Caco-2 (cell line): ENCODE data around the gene EQTN. TPM values are rescaled to one million over a fixed set of nuclear protein-coding genes. Genes with fewer than 3 reads are reported as not detected.
"Not testable (repeated sequence)": the region's sequence is repeated elsewhere in the genome, so short reads cannot be mapped to it uniquely, and the experiment has no call there.

Experiments used
- BruUV-seq: library from RNA; stranded (reverse); fragments of 400-500 nt; replicated peaks from 2 replicates; lab custom pipeline; 2021; lab: Mats Ljungman, UMichigan
- CTCF ChIA-PET: fragments of 300-600 bp; sonication (Branson Sonifier 250); formaldehyde crosslinking; loops from one replicate; lab custom pipeline; 2022; ENCODE audit warnings: antibody characterized with exemption; lab: Charles Lee
- POLR2A ChIA-PET: fragments of 300-600 bp; sonication (Branson Sonifier 250); formaldehyde crosslinking; loops from one replicate; lab custom pipeline; 2022; ENCODE audit warnings: antibody characterized with exemption; lab: Charles Lee
- DNase-seq, 2 experiments: peaks; one replicate each; pipeline versions ENCODE4 v3.0.0 to v3.0.0-alpha.2; 2020 to 2022
- H3K27me3 ChIP-seq: replicated peaks from 2 replicates; pipeline ENCODE4 v1.6.0; 2011; ENCODE audit warnings: low read length; ENCODE audit not compliant: control insufficient read depth, insufficient read depth
- H3K36me3 ChIP-seq: 2 replicates; pipeline ENCODE4 v1.5.1; 2011; ENCODE audit warnings: low read length; ENCODE audit not compliant: control insufficient read depth, insufficient read depth
- H3K4me1 ChIP-seq: fragments of 250-450 bp; sonication (Bioruptor Pico); 2 replicates; pipeline ENCODE4 v1.5.1; 2020; ENCODE audit warnings: mild to moderate bottlenecking
- H3K4me3 ChIP-seq: 2 replicates; pipeline ENCODE4 v1.5.1; 2011; ENCODE audit warnings: low read depth, mild to moderate bottlenecking, control low read depth, low read length
- H3K9me3 ChIP-seq: fragments of 250-450 bp; sonication (Bioruptor Pico); 2 replicates; pipeline ENCODE4 v1.5.1; 2020; ENCODE audit warnings: mild to moderate bottlenecking, moderate library complexity
- H3K27ac Mint-ChIP-seq: one replicate; pipeline ENCODE4 v1.8.0; 2022; ENCODE audit warnings: mixed read lengths; ENCODE audit not compliant: unreplicated experiment
- H3K27me3 Mint-ChIP-seq: one replicate; pipeline ENCODE4 v1.8.0; 2022; ENCODE audit warnings: mixed read lengths; ENCODE audit not compliant: insufficient read depth, unreplicated experiment
- H3K36me3 Mint-ChIP-seq: one replicate; pipeline ENCODE4 v1.8.0; 2022; ENCODE audit warnings: mild to moderate bottlenecking, mixed read lengths; ENCODE audit not compliant: insufficient read depth, unreplicated experiment
- H3K4me1 Mint-ChIP-seq: one replicate; pipeline ENCODE4 v1.8.0; 2022; ENCODE audit warnings: low read depth, mixed read lengths; ENCODE audit not compliant: unreplicated experiment
- H3K4me3 Mint-ChIP-seq: one replicate; pipeline ENCODE4 v1.8.0; 2022; ENCODE audit warnings: mild to moderate bottlenecking, moderate library complexity, mixed read lengths; ENCODE audit not compliant: unreplicated experiment
- H3K9me3 Mint-ChIP-seq: one replicate; pipeline ENCODE4 v1.8.0; 2022; ENCODE audit warnings: mixed read lengths; ENCODE audit not compliant: unreplicated experiment
- CTCF ChIP-seq, 2 experiments: fragments of 200-600 bp in 1 of 2; IDR thresholded peaks; 1 replicate in 1 of 2; 2 replicates in 1 of 2; pipeline versions ENCODE4 v1.5.1 to v1.8.0; 2011 to 2022; ENCODE audit warnings: antibody characterized with exemption in 1 of 2, control low read depth in 1 of 2, inconsistent platforms in 1 of 2, low read depth in 1 of 2, low read length in 1 of 2, mild to moderate bottlenecking in 1 of 2, moderate library complexity in 1 of 2; ENCODE audit not compliant: insufficient read depth in 1 of 2, severe bottlenecking in 1 of 2, unreplicated experiment in 1 of 2
- intact Hi-C: fragments of 100-400 bp; cut with micrococcal nuclease; formaldehyde crosslinking; loops from one replicate; pipeline ENCODE4 v1.10.0; 2022; ENCODE audit not compliant: unreplicated experiment
- total RNA-seq: library from RNA; stranded (reverse); gene quantifications from 2 replicates; pipeline ENCODE4 v1.2.3, GENCODE V29; 2022

Gene EQTN
- total RNA-seq, 1 experiment from 2014 or later, result not detected

- peaks cover 3% of the 10 kb centered on the region for H3K27me3 Mint-ChIP-seq
- TF ChIP-seq CTCF (IDR thresholded peaks at IDR 0.05; ENCODE audit: insufficient read depth in 1 of 2, low read depth in 1 of 2, low read length in 1 of 2, severe bottlenecking in 1 of 2, unreplicated experiment in 1 of 2), result peak in 1 of 2 experiments; percentile 42
- POLR2A ChIA-PET, result no interaction called here
- Histone ChIP-seq H3K36me3 (no peaks in the 10 kb centered on the region), H3K9me3 (no peaks in the 10 kb centered on the region), H3K4me3 (no peak overlapping the region), H3K4me1 (no peaks in the 10 kb centered on the region), H3K27me3 (no peaks in the 10 kb centered on the region)
- H3K9me3 Mint-ChIP-seq, result no peaks in the 10 kb centered on the region
- H3K36me3 Mint-ChIP-seq, result no peaks in the 10 kb centered on the region
- DNase-seq, result peak in 1 of 2 experiments; percentile 1
- no peaks in the 10 kb centered on the region for H3K4me1 Mint-ChIP-seq
- intact Hi-C loops, result loop anchor here (1.0 kb wide), 1 partner anchor 29 kb away; no protein-coding TSS in a partner anchor
- CTCF ChIA-PET, result no interaction called here
- no peak overlapping the region for H3K4me3 Mint-ChIP-seq
- BruUV-seq, result no TSS peak
- H3K27ac Mint-ChIP-seq, result no peak overlapping the region
These were observed 49.2 kb downstream of the EQTN start for GRCh38 chr9:27247756-27248155.

GRCh38 chr9:27239648-27240047 lies 57.3 kb downstream of the EQTN start:
- H3K27ac Mint-ChIP-seq, H3K27me3 Mint-ChIP-seq, H3K9me3 ChIP-seq, H3K4me1 Mint-ChIP-seq, DNase-seq, H3K4me1 ChIP-seq, H3K4me3 Mint-ChIP-seq, BruUV-seq, CTCF ChIA-PET, H3K27me3 ChIP-seq, H3K36me3 ChIP-seq, intact Hi-C loops, POLR2A ChIA-PET, H3K36me3 Mint-ChIP-seq, H3K9me3 Mint-ChIP-seq, H3K4me3 ChIP-seq: not testable (repeated sequence)

Other genes starting within 250 kb of the EQTN start
- gene TEK, start 187.9 kb downstream of the EQTN start, total RNA-seq, result not detected in 2 replicates
- not detected in 2 replicates for gene IFNK, start 227.1 kb upstream of the EQTN start, total RNA-seq
- gene MOB3B, start 232.7 kb upstream of the EQTN start, total RNA-seq, result 4.7 and 5.3 TPM in 2 replicates